ENCODE measurements around the gene FNBP1.
"Not testable (repeated sequence)": the region's sequence is repeated elsewhere in the genome, so short reads cannot be mapped to it uniquely, and the experiment has no call there.

Gene FNBP1

DNA sequence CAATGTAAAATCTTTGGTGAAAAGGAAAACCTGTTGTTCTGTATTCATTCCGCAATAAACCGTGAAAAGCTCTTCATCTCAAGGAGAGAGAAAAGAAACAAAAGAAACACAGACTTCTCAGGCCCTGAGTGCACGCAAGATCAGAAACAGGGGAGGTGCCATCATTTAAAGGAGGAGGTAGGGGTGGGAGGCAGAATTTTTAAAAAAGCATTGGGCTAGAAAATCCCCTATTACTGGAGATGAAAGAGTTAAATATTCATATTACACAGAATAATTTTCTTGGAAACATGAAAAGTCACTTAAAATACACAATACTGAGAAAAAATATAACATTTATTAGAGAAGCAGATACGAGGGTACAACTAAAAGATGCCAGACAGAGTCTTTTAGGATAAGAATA lies 151.4 kb downstream of the FNBP1 start:
- TF ChIP-seq TCF4 (CRISPR knock-in tag; IDR thresholded peaks at IDR 0.05; ENCODE audit: borderline replicate concordance) (no peak), ZNF8 (CRISPR knock-in tag; IDR thresholded peaks at IDR 0.05) (no peak), RARB (CRISPR knock-in tag; IDR thresholded peaks at IDR 0.05) (no peak), ARNTL (CRISPR knock-in tag; IDR thresholded peaks at IDR 0.05; ENCODE audit: borderline replicate concordance, low read depth) (no peak), ZFP30 (CRISPR knock-in tag; IDR thresholded peaks at IDR 0.05) (no peak), PPARA (CRISPR knock-in tag; IDR thresholded peaks at IDR 0.05; ENCODE audit: borderline replicate concordance) (no peak), SNAI2 (CRISPR knock-in tag; IDR thresholded peaks at IDR 0.05) (no peak), ISL1 (CRISPR knock-in tag; IDR thresholded peaks at IDR 0.05) (no peak), ZNF565 (CRISPR knock-in tag; conservative IDR thresholded peaks at IDR 0.05; ENCODE audit: low read depth) (no peak), OSR1 (CRISPR knock-in tag; IDR thresholded peaks at IDR 0.05) (no peak), ZNF70 (CRISPR knock-in tag; IDR thresholded peaks at IDR 0.05) (no peak)
- TF ChIP-seq, protein P1, sequence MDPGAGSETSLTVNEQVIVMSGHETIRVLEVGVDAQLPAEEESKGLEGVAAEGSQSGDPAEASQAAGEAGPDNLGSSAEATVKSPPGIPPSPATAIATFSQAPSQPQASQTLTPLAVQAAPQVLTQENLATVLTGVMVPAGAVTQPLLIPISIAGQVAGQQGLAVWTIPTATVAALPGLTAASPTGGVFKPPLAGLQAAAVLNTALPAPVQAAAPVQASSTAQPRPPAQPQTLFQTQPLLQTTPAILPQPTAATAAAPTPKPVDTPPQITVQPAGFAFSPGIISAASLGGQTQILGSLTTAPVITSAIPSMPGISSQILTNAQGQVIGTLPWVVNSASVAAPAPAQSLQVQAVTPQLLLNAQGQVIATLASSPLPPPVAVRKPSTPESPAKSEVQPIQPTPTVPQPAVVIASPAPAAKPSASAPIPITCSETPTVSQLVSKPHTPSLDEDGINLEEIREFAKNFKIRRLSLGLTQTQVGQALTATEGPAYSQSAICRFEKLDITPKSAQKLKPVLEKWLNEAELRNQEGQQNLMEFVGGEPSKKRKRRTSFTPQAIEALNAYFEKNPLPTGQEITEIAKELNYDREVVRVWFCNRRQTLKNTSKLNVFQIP (CRISPR knock-in tag; IDR thresholded peaks at IDR 0.05; ENCODE audit: borderline replicate concordance, low read depth), result no peak
- TF ChIP-seq, protein P2, sequence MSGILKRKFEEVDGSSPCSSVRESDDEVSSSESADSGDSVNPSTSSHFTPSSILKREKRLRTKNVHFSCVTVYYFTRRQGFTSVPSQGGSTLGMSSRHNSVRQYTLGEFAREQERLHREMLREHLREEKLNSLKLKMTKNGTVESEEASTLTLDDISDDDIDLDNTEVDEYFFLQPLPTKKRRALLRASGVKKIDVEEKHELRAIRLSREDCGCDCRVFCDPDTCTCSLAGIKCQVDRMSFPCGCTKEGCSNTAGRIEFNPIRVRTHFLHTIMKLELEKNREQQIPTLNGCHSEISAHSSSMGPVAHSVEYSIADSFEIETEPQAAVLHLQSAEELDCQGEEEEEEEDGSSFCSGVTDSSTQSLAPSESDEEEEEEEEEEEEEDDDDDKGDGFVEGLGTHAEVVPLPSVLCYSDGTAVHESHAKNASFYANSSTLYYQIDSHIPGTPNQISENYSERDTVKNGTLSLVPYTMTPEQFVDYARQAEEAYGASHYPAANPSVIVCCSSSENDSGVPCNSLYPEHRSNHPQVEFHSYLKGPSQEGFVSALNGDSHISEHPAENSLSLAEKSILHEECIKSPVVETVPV (CRISPR knock-in tag; IDR thresholded peaks at IDR 0.05), result no peak

DNA sequence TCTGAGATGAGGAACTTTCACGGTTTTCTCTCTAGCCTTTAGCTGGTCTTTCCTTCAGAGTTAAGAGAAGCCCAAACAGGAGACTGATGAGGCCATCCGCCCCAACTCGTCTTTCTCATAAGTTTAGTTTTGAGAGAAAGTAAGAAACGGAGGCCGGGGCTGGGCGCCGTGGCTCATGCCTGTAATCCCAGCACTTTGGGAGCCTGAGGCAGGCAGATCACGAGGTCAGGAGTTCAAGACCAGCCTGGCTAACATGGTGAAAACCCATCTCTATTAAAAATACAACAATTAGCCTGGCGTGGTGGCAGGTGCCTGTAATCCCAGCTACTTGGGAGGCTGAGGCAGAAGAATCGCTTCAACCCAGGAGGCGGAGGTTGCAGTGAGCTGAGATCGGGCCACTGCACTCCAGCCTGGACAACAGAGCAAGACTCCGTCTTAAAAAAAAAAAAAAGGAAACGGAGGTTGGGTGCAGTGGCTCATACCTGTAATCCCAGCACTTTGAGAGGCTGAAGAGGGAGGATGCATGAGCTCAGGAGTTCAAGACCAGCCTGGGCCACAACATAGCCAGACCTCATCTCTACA lies 152.2 kb downstream of the FNBP1 start:
- ATAC-seq, result not testable (repeated sequence)

More for the DNA sequence above, 151.4 kb downstream of the FNBP1 start:
- no peak for ATAC-seq

DNA sequence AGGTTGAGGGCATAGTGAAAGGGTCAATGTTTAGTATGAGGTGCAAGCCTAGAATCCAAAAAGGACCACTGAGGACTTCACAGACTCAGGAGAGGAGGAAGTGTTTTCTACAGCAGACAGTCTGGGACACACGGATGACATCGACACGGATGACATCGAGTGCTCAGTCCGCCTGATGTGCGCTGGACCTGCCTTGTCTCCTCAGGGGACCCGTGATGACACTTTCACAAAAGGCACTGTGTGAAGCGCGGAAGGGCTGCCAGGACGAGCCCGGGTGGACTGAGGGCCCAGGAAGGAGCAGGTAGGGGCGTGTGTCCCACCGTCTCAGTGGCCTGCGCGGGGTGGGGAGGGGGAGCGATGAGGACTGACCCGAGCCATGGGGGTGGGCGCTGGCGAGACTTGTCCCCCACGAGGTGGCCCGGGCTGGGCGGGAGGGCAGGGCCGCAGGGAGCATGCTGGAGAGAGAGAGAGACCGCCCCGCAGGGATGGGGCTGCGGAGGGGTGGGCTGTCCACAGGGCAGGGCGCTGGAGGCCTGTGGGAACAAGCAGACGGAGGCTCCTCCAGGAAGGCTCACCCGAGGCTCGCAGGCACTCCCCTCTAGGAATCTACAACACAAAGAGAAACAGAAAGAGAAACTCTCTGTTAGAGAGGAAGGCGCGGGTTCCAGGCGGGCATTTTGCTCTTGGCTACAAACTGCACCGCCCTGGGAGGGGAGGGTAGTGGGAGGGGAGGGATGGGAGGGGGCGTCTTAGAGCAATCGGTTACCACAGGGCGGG lies 152.9 kb downstream of the FNBP1 start:
- ATAC-seq, result no peak
- TF ChIP-seq RARB (CRISPR knock-in tag; IDR thresholded peaks at IDR 0.05) (no peak), ARNTL (CRISPR knock-in tag; IDR thresholded peaks at IDR 0.05; ENCODE audit: borderline replicate concordance, low read depth) (no peak), CSDC2 (CRISPR knock-in tag; IDR thresholded peaks at IDR 0.05) (no peak), ZFP3 (CRISPR knock-in tag; IDR thresholded peaks at IDR 0.05) (no peak), TCF4 (CRISPR knock-in tag; IDR thresholded peaks at IDR 0.05; ENCODE audit: borderline replicate concordance) (no peak), ZNF565 (CRISPR knock-in tag; conservative IDR thresholded peaks at IDR 0.05; ENCODE audit: low read depth) (no peak), BACH2 (CRISPR knock-in tag; IDR thresholded peaks at IDR 0.05; ENCODE audit: borderline replicate concordance) (no peak), PPARA (CRISPR knock-in tag; IDR thresholded peaks at IDR 0.05; ENCODE audit: borderline replicate concordance) (no peak), ZNF8 (CRISPR knock-in tag; IDR thresholded peaks at IDR 0.05) (no peak), SNAI2 (CRISPR knock-in tag; IDR thresholded peaks at IDR 0.05) (no peak), GLIS3 (CRISPR knock-in tag; IDR thresholded peaks at IDR 0.05) (no peak)
- TF ChIP-seq, protein P3, sequence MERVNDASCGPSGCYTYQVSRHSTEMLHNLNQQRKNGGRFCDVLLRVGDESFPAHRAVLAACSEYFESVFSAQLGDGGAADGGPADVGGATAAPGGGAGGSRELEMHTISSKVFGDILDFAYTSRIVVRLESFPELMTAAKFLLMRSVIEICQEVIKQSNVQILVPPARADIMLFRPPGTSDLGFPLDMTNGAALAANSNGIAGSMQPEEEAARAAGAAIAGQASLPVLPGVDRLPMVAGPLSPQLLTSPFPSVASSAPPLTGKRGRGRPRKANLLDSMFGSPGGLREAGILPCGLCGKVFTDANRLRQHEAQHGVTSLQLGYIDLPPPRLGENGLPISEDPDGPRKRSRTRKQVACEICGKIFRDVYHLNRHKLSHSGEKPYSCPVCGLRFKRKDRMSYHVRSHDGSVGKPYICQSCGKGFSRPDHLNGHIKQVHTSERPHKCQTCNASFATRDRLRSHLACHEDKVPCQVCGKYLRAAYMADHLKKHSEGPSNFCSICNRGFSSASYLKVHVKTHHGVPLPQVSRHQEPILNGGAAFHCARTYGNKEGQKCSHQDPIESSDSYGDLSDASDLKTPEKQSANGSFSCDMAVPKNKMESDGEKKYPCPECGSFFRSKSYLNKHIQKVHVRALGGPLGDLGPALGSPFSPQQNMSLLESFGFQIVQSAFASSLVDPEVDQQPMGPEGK (CRISPR knock-in tag; IDR thresholded peaks at IDR 0.05; ENCODE audit: borderline replicate concordance), result no peak
- TF ChIP-seq, protein P1 (CRISPR knock-in tag; IDR thresholded peaks at IDR 0.05; ENCODE audit: borderline replicate concordance, low read depth), result no peak

DNA sequence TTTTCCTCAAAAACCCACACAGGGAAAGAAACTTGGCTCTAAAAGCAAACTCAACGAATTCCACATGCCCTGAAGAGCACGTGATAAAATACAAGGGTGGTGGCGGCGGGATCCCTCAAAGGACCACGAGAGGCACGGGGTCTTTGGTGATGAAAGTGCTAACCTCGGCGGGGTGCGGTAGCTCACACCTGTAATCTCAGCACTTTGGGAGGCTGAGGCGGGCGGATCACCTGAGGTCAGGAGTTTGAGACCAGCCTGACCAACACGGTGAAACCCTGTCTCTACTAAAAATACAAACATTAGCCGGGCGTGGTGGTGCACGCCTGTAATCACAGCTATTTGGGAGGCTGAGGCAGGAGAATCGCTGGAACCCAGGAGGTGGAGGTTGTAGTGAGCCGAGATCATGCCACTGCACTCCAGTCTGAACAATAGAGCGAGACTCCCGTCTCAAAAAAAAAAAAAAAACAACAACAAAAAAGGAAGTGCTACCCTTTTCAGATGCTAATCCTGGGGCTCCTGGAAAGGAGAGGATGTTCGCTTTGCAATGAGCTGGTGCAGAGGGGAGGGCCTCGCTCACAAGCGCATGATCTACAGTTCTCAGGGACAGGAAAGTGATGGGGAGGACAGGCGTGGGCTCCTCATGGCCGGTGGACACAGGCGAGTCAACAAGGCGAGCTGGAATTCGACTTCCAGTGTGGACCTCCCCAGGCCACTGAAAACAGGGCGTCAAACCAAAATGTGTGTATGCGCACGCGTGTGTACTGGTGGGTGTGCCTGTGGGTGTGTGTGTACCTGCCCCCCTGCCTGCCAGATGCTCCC lies 153.7 kb downstream of the FNBP1 start:
- no peak for ATAC-seq
- TF ChIP-seq ZFP3 (CRISPR knock-in tag; IDR thresholded peaks at IDR 0.05) (no peak), RARB (CRISPR knock-in tag; IDR thresholded peaks at IDR 0.05) (no peak), OSR1 (CRISPR knock-in tag; IDR thresholded peaks at IDR 0.05) (no peak), CSDC2 (CRISPR knock-in tag; IDR thresholded peaks at IDR 0.05) (no peak), ZC3H10 (CRISPR knock-in tag; IDR thresholded peaks at IDR 0.05) (no peak)
- TF ChIP-seq, protein P3 (CRISPR knock-in tag; IDR thresholded peaks at IDR 0.05; ENCODE audit: borderline replicate concordance), result no peak

Data from SK-N-SH treated with all-trans-retinoic acid at 6 μM for 48 hours (cell line).